ENCODE data around the gene LINC00305. TPM values are rescaled to one million over a fixed set of nuclear protein-coding genes. Genes with fewer than 3 reads are reported as not detected.

Gene LINC00305
- total RNA-seq, 2 donors from 2014 or later: not detected

GRCh38 chr18:64097497-64097896 is 51.4 kb downstream of the LINC00305 start:
- H3K27me3 Mint-ChIP-seq: no peaks in the 10 kb centered on the region
- H3K36me3 Mint-ChIP-seq (ENCODE audit: low read depth): no peaks in the 10 kb centered on the region
- H3K4me3 Mint-ChIP-seq: no peak overlapping the region
- ATAC-seq (replicated peaks): no peak
- H3K9me3 Mint-ChIP-seq: no peaks in the 10 kb centered on the region
- H3K4me1 Mint-ChIP-seq: no peaks in the 10 kb centered on the region
- no peak overlapping the region for H3K27ac Mint-ChIP-seq

GRCh38 chr18:64095056-64095455 is 53.8 kb downstream of the LINC00305 start:
- Mint-ChIP-seq H3K4me3 (no peak overlapping the region), H3K4me1 (no peaks in the 10 kb centered on the region), H3K27ac (no peak overlapping the region), H3K36me3 (ENCODE audit: low read depth) (no peaks in the 10 kb centered on the region), H3K9me3 (no peaks in the 10 kb centered on the region), H3K27me3 (no peaks in the 10 kb centered on the region)
- no peak for ATAC-seq (replicated peaks)

GRCh38 chr18:64094210-64094609 is 54.7 kb downstream of the LINC00305 start:
- no peak for ATAC-seq (replicated peaks)
- Mint-ChIP-seq H3K27ac (no peak overlapping the region), H3K4me3 (no peak overlapping the region), H3K36me3 (ENCODE audit: low read depth) (no peaks in the 10 kb centered on the region), H3K4me1 (no peaks in the 10 kb centered on the region), H3K9me3 (no peaks in the 10 kb centered on the region), H3K27me3 (no peaks in the 10 kb centered on the region)

GRCh38 chr18:64091526-64091925 is 57.4 kb downstream of the LINC00305 start:
- H3K27me3 Mint-ChIP-seq: no peaks in the 10 kb centered on the region
- no peak overlapping the region for H3K27ac Mint-ChIP-seq
- no peak overlapping the region for H3K4me3 Mint-ChIP-seq
- H3K4me1 Mint-ChIP-seq: no peaks in the 10 kb centered on the region
- ATAC-seq (replicated peaks): no peak
- H3K9me3 Mint-ChIP-seq: peaks cover 4% of the 10 kb centered on the region
- no peaks in the 10 kb centered on the region for H3K36me3 Mint-ChIP-seq (ENCODE audit: low read depth)

- H3K36me3 Mint-ChIP-seq (ENCODE audit: low read depth): no peaks in the 10 kb centered on the region
- ATAC-seq (replicated peaks): no peak
- H3K27me3 Mint-ChIP-seq: no peaks in the 10 kb centered on the region
- no peak overlapping the region for H3K27ac Mint-ChIP-seq
- no peaks in the 10 kb centered on the region for H3K4me1 Mint-ChIP-seq
- H3K4me3 Mint-ChIP-seq: no peak overlapping the region
- peaks cover 4% of the 10 kb centered on the region for H3K9me3 Mint-ChIP-seq
Measured at GRCh38 chr18:64090876-64091275, 58.0 kb downstream of the LINC00305 start.

- Mint-ChIP-seq H3K36me3 (ENCODE audit: low read depth) (no peaks in the 10 kb centered on the region), H3K4me3 (no peak overlapping the region), H3K9me3 (peaks cover 4% of the 10 kb centered on the region), H3K27ac (no peak overlapping the region), H3K27me3 (no peaks in the 10 kb centered on the region), H3K4me1 (no peaks in the 10 kb centered on the region)
- no peak for ATAC-seq (replicated peaks)
Measured at GRCh38 chr18:64083916-64084315, 65.0 kb downstream of the LINC00305 start.

- H3K27ac Mint-ChIP-seq: no peak overlapping the region
- H3K4me1 Mint-ChIP-seq: no peaks in the 10 kb centered on the region
- no peak for ATAC-seq (replicated peaks)
- H3K9me3 Mint-ChIP-seq: no peaks in the 10 kb centered on the region
- H3K27me3 Mint-ChIP-seq: no peaks in the 10 kb centered on the region
- no peak overlapping the region for H3K4me3 Mint-ChIP-seq
- H3K36me3 Mint-ChIP-seq (ENCODE audit: low read depth): no peaks in the 10 kb centered on the region
Measured at GRCh38 chr18:64082513-64082912, 66.4 kb downstream of the LINC00305 start.

GRCh38 chr18:64082054-64082453 is 66.8 kb downstream of the LINC00305 start:
- ATAC-seq (replicated peaks): no peak

GRCh38 chr18:64073971-64074370 is 74.9 kb downstream of the LINC00305 start:
- no peaks in the 10 kb centered on the region for H3K9me3 Mint-ChIP-seq
- ATAC-seq (replicated peaks): no peak
- no peaks in the 10 kb centered on the region for H3K36me3 Mint-ChIP-seq (ENCODE audit: low read depth)
- no peak overlapping the region for H3K27ac Mint-ChIP-seq
- H3K27me3 Mint-ChIP-seq: peaks cover 9% of the 10 kb centered on the region
- H3K4me1 Mint-ChIP-seq: no peaks in the 10 kb centered on the region
- H3K4me3 Mint-ChIP-seq: no peak overlapping the region

More at GRCh38 chr18:64082054-64082453, 66.8 kb downstream of the LINC00305 start:
- no peaks in the 10 kb centered on the region for H3K4me1 Mint-ChIP-seq
- H3K9me3 Mint-ChIP-seq: no peaks in the 10 kb centered on the region
- H3K27me3 Mint-ChIP-seq: no peaks in the 10 kb centered on the region
- H3K36me3 Mint-ChIP-seq (ENCODE audit: low read depth): no peaks in the 10 kb centered on the region
- H3K4me3 Mint-ChIP-seq: no peak overlapping the region
- H3K27ac Mint-ChIP-seq: no peak overlapping the region

- Mint-ChIP-seq H3K27me3 (no peaks in the 10 kb centered on the region), H3K4me1 (no peaks in the 10 kb centered on the region), H3K27ac (no peak overlapping the region), H3K4me3 (no peak overlapping the region), H3K9me3 (no peaks in the 10 kb centered on the region), H3K36me3 (ENCODE audit: low read depth) (no peaks in the 10 kb centered on the region)
- no peak for ATAC-seq (replicated peaks)
Measured at GRCh38 chr18:64055019-64055418, 93.9 kb downstream of the LINC00305 start.

GRCh38 chr18:64053246-64053645 is 95.6 kb downstream of the LINC00305 start:
- ATAC-seq (replicated peaks): no peak
- Mint-ChIP-seq H3K4me3 (no peak overlapping the region), H3K9me3 (no peaks in the 10 kb centered on the region), H3K27me3 (no peaks in the 10 kb centered on the region), H3K36me3 (ENCODE audit: low read depth) (no peaks in the 10 kb centered on the region), H3K27ac (no peak overlapping the region), H3K4me1 (no peaks in the 10 kb centered on the region)

- H3K36me3 Mint-ChIP-seq (ENCODE audit: low read depth): no peaks in the 10 kb centered on the region
- no peaks in the 10 kb centered on the region for H3K9me3 Mint-ChIP-seq
- H3K27me3 Mint-ChIP-seq: no peaks in the 10 kb centered on the region
- H3K27ac Mint-ChIP-seq: no peak overlapping the region
- no peak overlapping the region for H3K4me3 Mint-ChIP-seq
- no peak for ATAC-seq (replicated peaks)
- no peaks in the 10 kb centered on the region for H3K4me1 Mint-ChIP-seq
Measured at GRCh38 chr18:64052772-64053171, 96.1 kb downstream of the LINC00305 start.

- Mint-ChIP-seq H3K27ac (no peak overlapping the region), H3K4me3 (no peak overlapping the region), H3K4me1 (no peaks in the 10 kb centered on the region), H3K9me3 (peaks cover 9% of the 10 kb centered on the region), H3K27me3 (no peaks in the 10 kb centered on the region), H3K36me3 (ENCODE audit: low read depth) (no peaks in the 10 kb centered on the region)
- ATAC-seq (replicated peaks): no peak
Measured at GRCh38 chr18:64044616-64045015, 104.3 kb downstream of the LINC00305 start.

GRCh38 chr18:64042728-64043358 is 106.0 kb downstream of the LINC00305 start:
- no peak for ATAC-seq (replicated peaks)
- H3K36me3 Mint-ChIP-seq (ENCODE audit: low read depth): no peaks in the 10 kb centered on the region
- no peaks in the 10 kb centered on the region for H3K27me3 Mint-ChIP-seq
- H3K4me3 Mint-ChIP-seq: no peak overlapping the region
- H3K9me3 Mint-ChIP-seq: peaks cover 9% of the 10 kb centered on the region
- H3K4me1 Mint-ChIP-seq: no peaks in the 10 kb centered on the region
- H3K27ac Mint-ChIP-seq: no peak overlapping the region

- H3K27me3 Mint-ChIP-seq: peaks cover 4% of the 10 kb centered on the region
- H3K9me3 Mint-ChIP-seq: no peaks in the 10 kb centered on the region
- no peaks in the 10 kb centered on the region for H3K36me3 Mint-ChIP-seq (ENCODE audit: low read depth)
- ATAC-seq (replicated peaks): no peak
- no peaks in the 10 kb centered on the region for H3K4me1 Mint-ChIP-seq
- no peak overlapping the region for H3K27ac Mint-ChIP-seq
- H3K4me3 Mint-ChIP-seq: no peak overlapping the region
Measured at GRCh38 chr18:64037812-64038414, 111.0 kb downstream of the LINC00305 start.
